Measurements from ENCODE around the gene KCNF1. TPM values are rescaled to one million over a fixed set of nuclear protein-coding genes. Genes with fewer than 3 reads are reported as not detected.

KCNF1 gene
- total RNA-seq, 1 donor from 2014 or later, result 7.7 TPM

GRCh38 chr2:10864251-10864650, 47.5 kb upstream of the KCNF1 start:
- no peak for TF ChIP-seq CTCF (IDR thresholded peaks at IDR 0.05; ENCODE audit: partially characterized antibody, unreplicated experiment)
- no peak overlapping the region for H3K4me3 Mint-ChIP-seq (ENCODE audit: unreplicated experiment)
- H3K4me1 Mint-ChIP-seq (ENCODE audit: low read depth, unreplicated experiment), result no peaks in the 10 kb centered on the region
- H3K27ac Mint-ChIP-seq (ENCODE audit: unreplicated experiment), result no peak overlapping the region
- no peaks in the 10 kb centered on the region for H3K36me3 Mint-ChIP-seq (ENCODE audit: unreplicated experiment)
- H3K27me3 Mint-ChIP-seq (ENCODE audit: unreplicated experiment), result peaks cover 7% of the 10 kb centered on the region
- no peak for DNase-seq
- H3K9me3 Mint-ChIP-seq (ENCODE audit: unreplicated experiment), result no peaks in the 10 kb centered on the region

GRCh38 chr2:10864861-10865636, 46.7 kb upstream of the KCNF1 start:
- peak; percentile 40 for TF ChIP-seq CTCF (IDR thresholded peaks at IDR 0.05; ENCODE audit: partially characterized antibody, unreplicated experiment)
- Mint-ChIP-seq H3K27ac (ENCODE audit: unreplicated experiment) (no peak overlapping the region), H3K27me3 (ENCODE audit: unreplicated experiment) (peaks cover 7% of the 10 kb centered on the region), H3K4me3 (ENCODE audit: unreplicated experiment) (no peak overlapping the region), H3K36me3 (ENCODE audit: unreplicated experiment) (no peaks in the 10 kb centered on the region), H3K4me1 (ENCODE audit: low read depth, unreplicated experiment) (no peaks in the 10 kb centered on the region), H3K9me3 (ENCODE audit: unreplicated experiment) (no peaks in the 10 kb centered on the region)
- no peak for DNase-seq

- Mint-ChIP-seq H3K27ac (ENCODE audit: unreplicated experiment) (no peak overlapping the region), H3K4me3 (ENCODE audit: unreplicated experiment) (no peak overlapping the region), H3K27me3 (ENCODE audit: unreplicated experiment) (peaks cover 7% of the 10 kb centered on the region), H3K9me3 (ENCODE audit: unreplicated experiment) (no peaks in the 10 kb centered on the region), H3K36me3 (ENCODE audit: unreplicated experiment) (no peaks in the 10 kb centered on the region), H3K4me1 (ENCODE audit: low read depth, unreplicated experiment) (no peaks in the 10 kb centered on the region)
- DNase-seq, result no peak
- no peak for TF ChIP-seq CTCF (IDR thresholded peaks at IDR 0.05; ENCODE audit: partially characterized antibody, unreplicated experiment)
Observed at GRCh38 chr2:10865841-10866240, 45.9 kb upstream of the KCNF1 start.

GRCh38 chr2:10867692-10868420, 43.9 kb upstream of the KCNF1 start:
- Mint-ChIP-seq H3K4me1 (ENCODE audit: low read depth, unreplicated experiment) (peaks cover 2% of the 10 kb centered on the region), H3K27me3 (ENCODE audit: unreplicated experiment) (peaks cover 10% of the 10 kb centered on the region), H3K4me3 (ENCODE audit: unreplicated experiment) (no peak overlapping the region), H3K27ac (ENCODE audit: unreplicated experiment) (no peak overlapping the region), H3K9me3 (ENCODE audit: unreplicated experiment) (peaks cover 1% of the 10 kb centered on the region), H3K36me3 (ENCODE audit: unreplicated experiment) (peaks cover 8% of the 10 kb centered on the region)
- TF ChIP-seq CTCF (IDR thresholded peaks at IDR 0.05; ENCODE audit: partially characterized antibody, unreplicated experiment), result no peak
- no peak for DNase-seq

All from glutamatergic neuron (in vitro differentiated cells).